Mesendoderm (in vitro differentiated cells): ENCODE measurements around the gene PAX9.

Source experiments
- DNase-seq: peaks from one replicate; pipeline ENCODE4 v3.0.0; 2013
- H2AK5ac ChIP-seq: 2 replicates; pipeline ENCODE4 v1.6.1; 2013; ENCODE audit warnings: low read length, inconsistent platforms
- H2BK120ac ChIP-seq: 2 replicates; pipeline ENCODE4 v1.6.1; 2013; ENCODE audit warnings: low read depth, mild to moderate bottlenecking, low read length, moderate library complexity, mixed read lengths
- H2BK15ac ChIP-seq: replicated peaks from 2 replicates; pipeline ENCODE4 v1.6.1; 2013; ENCODE audit warnings: low read depth, mild to moderate bottlenecking, moderate library complexity
- H2BK5ac ChIP-seq: 2 replicates; pipeline ENCODE4 v1.6.1; 2013; ENCODE audit warnings: low read length, inconsistent platforms
- H3K18ac ChIP-seq: 2 replicates; pipeline ENCODE4 v1.6.1; 2013; ENCODE audit warnings: mild to moderate bottlenecking, low read length, mixed read lengths
- H3K23ac ChIP-seq: one replicate; pipeline ENCODE4 v1.6.1; 2013; ENCODE audit warnings: low read length
- H3K27ac ChIP-seq: 2 replicates; pipeline ENCODE4 v1.5.1; 2013; ENCODE audit warnings: low read depth, mild to moderate bottlenecking, inconsistent platforms, low read length, moderate library complexity
- H3K27me3 ChIP-seq: 2 replicates; pipeline ENCODE4 v1.6.1; 2013; ENCODE audit warnings: low read length, control low read depth, mild to moderate bottlenecking, inconsistent platforms; ENCODE audit not compliant: insufficient read depth, poor library complexity
- H3K36me3 ChIP-seq: 2 replicates; pipeline ENCODE4 v1.6.1; 2013; ENCODE audit warnings: low read length, inconsistent platforms; ENCODE audit not compliant: control insufficient read depth, insufficient read depth
- H3K4ac ChIP-seq: one replicate; pipeline ENCODE4 v1.6.1; 2013; ENCODE audit warnings: low read depth, mild to moderate bottlenecking, low read length, moderate library complexity
- H3K4me1 ChIP-seq: 2 replicates; pipeline ENCODE4 v1.6.1; 2013; ENCODE audit warnings: low read depth, low read length, inconsistent platforms; ENCODE audit not compliant: control insufficient read depth
- H3K4me2 ChIP-seq: 2 replicates; pipeline ENCODE4 v1.6.1; 2013; ENCODE audit warnings: low read length
- H3K4me3 ChIP-seq: 2 replicates; pipeline ENCODE4 v1.5.1; 2013; ENCODE audit warnings: mild to moderate bottlenecking, low read length
- H3K56ac ChIP-seq: one replicate; pipeline ENCODE4 v1.6.1; 2013; ENCODE audit warnings: low read length
- H3K79me1 ChIP-seq: 2 replicates; pipeline ENCODE4 v1.6.1; 2013; ENCODE audit warnings: low read length, inconsistent platforms
- H3K79me2 ChIP-seq: 2 replicates; pipeline ENCODE4 v1.6.1; 2013; ENCODE audit warnings: mild to moderate bottlenecking, low read length; ENCODE audit not compliant: control insufficient read depth, insufficient read depth
- H3K9ac ChIP-seq: 2 replicates; pipeline ENCODE4 v1.6.1; 2013; ENCODE audit warnings: low read length, inconsistent platforms
- H4K5ac ChIP-seq: one replicate; pipeline ENCODE4 v1.6.1; 2013; ENCODE audit warnings: low read length
- H4K8ac ChIP-seq: one replicate; pipeline ENCODE4 v1.6.1; 2013; ENCODE audit warnings: low read depth, mild to moderate bottlenecking, control low read depth, low read length, moderate library complexity
- WGBS: extraction: QIAGEN DNeasy Blood & Tissue Kit; methylation state at CpG from one replicate; pipeline ENCODE4 v1.1.7; 2013; ENCODE audit warnings: low lambda C conversion rate, missing lambda C conversion rate; ENCODE audit not compliant: insufficient coverage; ENCODE audit errors: extremely low coverage; 5-methylcytosine and 5-hydroxymethylcytosine counted together

PAX9 gene

DNA sequence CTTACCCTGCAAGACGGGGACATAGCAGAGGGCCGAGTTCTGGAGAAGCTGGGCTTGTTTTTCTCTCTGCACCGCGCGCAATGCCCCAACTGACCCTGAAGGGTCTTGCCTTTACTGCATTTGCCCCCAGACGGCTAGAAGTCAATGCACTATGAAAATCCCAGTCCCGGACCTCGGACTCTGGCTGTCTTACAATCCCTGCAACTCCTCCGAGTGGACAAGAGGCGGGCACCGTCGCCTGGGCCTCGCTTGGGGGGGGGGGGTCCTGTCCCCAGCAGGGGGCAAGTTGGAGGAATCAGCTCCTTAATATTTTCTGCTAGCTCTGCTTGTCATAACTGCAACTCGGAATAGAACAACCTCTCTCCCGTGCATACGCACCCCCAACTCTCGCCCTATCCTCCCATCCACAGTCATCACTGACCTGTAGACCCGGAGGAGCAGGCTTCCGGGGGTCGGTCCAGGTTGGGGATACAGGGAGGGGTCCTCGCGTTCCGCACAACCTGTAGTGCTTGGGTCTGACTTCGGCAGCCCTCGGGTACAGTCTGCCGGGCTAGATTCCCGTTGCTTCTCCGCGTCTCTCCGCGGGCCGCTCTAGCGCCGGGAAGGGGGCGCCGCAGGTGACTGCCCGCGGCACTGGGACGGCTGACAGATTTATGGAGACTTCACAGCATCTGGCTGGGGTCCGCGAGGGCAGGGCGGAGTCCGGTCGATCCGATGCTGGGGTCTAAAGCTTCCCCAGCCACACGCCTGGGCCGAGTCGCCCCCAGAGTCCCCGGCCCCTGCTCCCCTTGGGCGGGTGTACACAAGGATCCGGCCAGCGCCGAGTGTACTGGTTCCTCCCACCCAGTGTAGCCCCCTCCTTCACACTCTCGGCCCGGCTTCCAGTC lies 3.3 kb upstream of the PAX9 start:
- no peak overlapping the region for H3K4me3 ChIP-seq
- WGBS = no CpG with 5 or more reads among the region's 55 CpGs
- H3K18ac ChIP-seq = no peak overlapping the region

DNA sequence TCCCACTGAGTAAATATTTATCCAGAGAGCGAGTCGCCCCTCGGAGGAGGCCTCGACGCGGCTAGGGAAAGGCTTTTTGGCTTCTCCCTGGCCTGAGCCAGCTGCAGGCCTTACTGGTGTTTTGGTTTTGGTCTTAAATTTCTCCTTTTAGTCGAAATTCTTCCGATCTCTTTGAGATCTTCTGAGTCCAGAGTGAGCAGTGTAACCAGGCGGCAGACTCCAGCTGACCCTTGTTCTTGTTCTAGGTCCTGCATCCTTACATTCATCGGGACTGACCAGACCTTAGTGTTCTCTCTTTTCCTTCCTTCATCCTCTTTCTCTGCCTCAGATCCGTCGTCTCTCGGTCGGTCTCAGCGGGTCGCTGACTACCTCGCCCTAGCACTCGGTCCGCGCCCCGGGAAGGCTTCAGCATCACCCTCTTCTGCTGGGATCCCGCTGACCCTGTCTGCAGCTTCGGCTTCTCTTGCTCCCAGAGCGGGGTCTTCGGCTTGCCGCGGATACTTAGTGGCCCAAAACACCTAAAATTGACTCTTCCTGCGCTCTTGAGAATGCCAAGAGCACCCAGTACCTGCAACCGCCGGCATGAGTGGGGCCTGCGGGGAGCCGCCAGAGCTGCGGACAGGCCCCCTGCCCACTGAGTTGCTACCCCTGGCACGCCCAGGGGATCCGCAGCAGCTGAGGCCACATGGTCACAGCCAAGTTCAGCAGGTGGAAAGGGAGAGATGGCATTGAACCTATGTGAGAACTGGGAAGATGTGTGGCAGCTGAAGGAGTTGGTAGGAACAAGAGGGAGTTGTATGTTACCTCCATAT lies 2.4 kb upstream of the PAX9 start:
- Histone ChIP-seq H2BK5ac (no peak overlapping the region), H4K5ac (no peak overlapping the region), H3K79me2 (no peaks in the 10 kb centered on the region), H3K4ac (no peak overlapping the region), H3K4me2 (no peak overlapping the region), H3K36me3 (no peaks in the 10 kb centered on the region), H2AK5ac (no peak overlapping the region), H4K8ac (no peak overlapping the region), H3K4me3 (no peak overlapping the region), H3K9ac (no peak overlapping the region), H3K18ac (no peak overlapping the region), H3K79me1 (no peaks in the 10 kb centered on the region), H2BK15ac (no peak overlapping the region), H3K4me1 (peaks cover 2% of the 10 kb centered on the region), H3K27me3 (peaks cover 79% of the 10 kb centered on the region), H3K23ac (no peak overlapping the region), H3K27ac (no peak overlapping the region), H2BK120ac (no peak overlapping the region), H3K56ac (no peak overlapping the region)
- no peak for DNase-seq
- no CpG with 5 or more reads among the region's 35 CpGs for WGBS

More for the DNA sequence above, 3.3 kb upstream of the PAX9 start:
- Histone ChIP-seq H2BK5ac (no peak overlapping the region), H2BK120ac (no peak overlapping the region), H3K79me2 (no peaks in the 10 kb centered on the region), H4K5ac (no peak overlapping the region), H3K23ac (no peak overlapping the region), H3K36me3 (no peaks in the 10 kb centered on the region), H3K27ac (no peak overlapping the region), H3K27me3 (peaks cover 79% of the 10 kb centered on the region), H2AK5ac (no peak overlapping the region), H3K4ac (no peak overlapping the region), H3K4me1 (peaks cover 2% of the 10 kb centered on the region), H2BK15ac (no peak overlapping the region), H4K8ac (no peak overlapping the region), H3K4me2 (no peak overlapping the region), H3K79me1 (no peaks in the 10 kb centered on the region), H3K9ac (no peak overlapping the region), H3K56ac (no peak overlapping the region)
- no peak for DNase-seq

DNA sequence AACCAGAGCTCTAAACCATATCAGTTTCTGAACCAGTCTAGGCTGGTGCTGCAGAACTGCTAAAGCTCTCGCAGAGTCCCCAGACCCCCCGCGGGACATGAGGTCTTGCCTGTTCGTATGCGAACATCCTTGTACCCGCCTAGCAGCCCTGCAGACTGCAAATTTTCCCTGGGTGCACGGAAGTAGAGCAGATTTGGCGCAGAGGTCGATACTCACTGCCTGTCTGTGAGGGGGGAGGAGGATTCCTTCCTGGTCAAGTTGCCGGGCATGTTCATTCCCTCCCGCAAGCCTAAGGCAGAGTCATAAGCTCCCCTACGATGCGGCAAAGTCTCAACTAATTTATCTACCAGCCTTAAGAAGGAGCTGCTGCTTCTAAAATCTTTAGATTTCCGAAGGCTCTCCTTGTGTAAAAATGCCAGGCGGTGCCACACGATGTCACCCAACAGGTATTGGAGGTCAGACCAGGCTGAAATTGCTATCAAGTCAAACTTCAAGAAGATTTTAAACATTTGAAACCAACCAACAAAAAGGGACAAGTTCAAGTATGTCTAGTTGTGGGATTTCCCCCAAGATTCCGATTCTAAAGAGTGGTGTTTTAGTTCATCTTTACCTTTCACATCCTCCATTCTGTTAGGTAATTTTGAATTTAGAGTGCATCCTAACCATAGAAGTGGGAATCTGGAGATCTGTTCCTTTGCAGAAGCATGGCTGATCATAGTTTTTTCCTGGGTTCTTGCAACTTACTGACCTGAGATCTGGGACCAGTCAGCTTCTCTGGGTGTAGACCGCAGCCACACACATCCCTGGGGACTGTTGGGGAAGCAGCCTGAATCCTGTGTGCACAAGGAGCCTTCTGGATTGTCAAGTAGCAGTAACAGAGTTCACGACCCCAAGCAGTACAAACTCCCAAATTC lies 1.6 kb upstream of the PAX9 start:
- H4K5ac ChIP-seq = no peak overlapping the region
- no peak overlapping the region for H3K4ac ChIP-seq
- no peak overlapping the region for H3K27ac ChIP-seq
- no peak overlapping the region for H4K8ac ChIP-seq
- H3K4me1 ChIP-seq = peaks cover 2% of the 10 kb centered on the region
- no peak overlapping the region for H2BK15ac ChIP-seq
- H2AK5ac ChIP-seq = no peak overlapping the region
- no peak overlapping the region for H3K4me3 ChIP-seq
- H3K9ac ChIP-seq = no peak overlapping the region
- H3K79me1 ChIP-seq = no peaks in the 10 kb centered on the region
- H3K27me3 ChIP-seq = peaks cover 76% of the 10 kb centered on the region
- no CpG with 5 or more reads among the region's 19 CpGs for WGBS
- no peak overlapping the region for H3K18ac ChIP-seq
- H2BK120ac ChIP-seq = no peak overlapping the region
- H3K4me2 ChIP-seq = no peak overlapping the region
- no peak overlapping the region for H3K56ac ChIP-seq
- no peak overlapping the region for H3K23ac ChIP-seq
- H2BK5ac ChIP-seq = no peak overlapping the region
- H3K79me2 ChIP-seq = no peaks in the 10 kb centered on the region
- H3K36me3 ChIP-seq = no peaks in the 10 kb centered on the region
- DNase-seq = no peak

DNA sequence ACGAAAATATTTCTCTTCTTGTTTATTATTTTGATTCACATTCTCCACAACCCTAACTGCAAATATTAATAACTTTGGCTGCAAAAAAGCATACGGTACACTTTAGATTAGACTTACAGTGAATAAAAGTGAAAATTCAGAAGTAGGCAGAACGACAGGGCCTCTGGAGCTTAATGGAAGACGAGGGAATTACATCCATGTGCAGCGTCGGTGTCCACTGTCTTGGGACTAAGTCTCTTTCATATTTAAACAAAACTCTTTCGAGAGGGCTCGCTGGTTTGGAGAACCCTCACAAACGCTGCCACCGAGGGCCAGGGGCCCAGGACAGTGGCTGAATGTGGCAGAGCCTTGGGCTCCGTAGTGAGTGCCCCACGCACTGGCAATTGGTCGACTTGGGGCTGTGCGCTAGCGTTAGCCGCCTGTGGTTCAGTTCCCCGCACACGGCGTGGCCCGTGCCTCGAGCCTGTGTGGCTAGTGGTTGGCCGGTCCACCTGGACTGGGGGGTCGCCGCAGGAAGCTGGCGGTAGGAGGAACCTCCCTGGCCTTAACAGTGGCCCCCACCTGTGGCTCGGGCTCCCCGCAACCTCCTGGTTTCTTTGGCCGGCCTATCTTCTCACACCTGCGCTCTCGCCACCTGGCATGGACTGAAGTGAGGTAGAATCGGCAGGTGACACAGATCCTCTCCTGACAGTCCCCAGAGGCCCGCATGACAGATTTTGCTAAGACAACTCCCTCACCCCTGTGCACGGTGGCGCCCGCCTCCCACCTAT lies 739 bp upstream of the PAX9 start:
- no CpG with 5 or more reads among the region's 35 CpGs for WGBS
- H3K36me3 ChIP-seq = no peaks in the 10 kb centered on the region
- no peak overlapping the region for H2BK15ac ChIP-seq
- no peak overlapping the region for H4K8ac ChIP-seq
- no peak overlapping the region for H3K56ac ChIP-seq
- no peak overlapping the region for H3K4ac ChIP-seq
- peak overlapping the region; percentile 64 for H3K4me2 ChIP-seq
- no peak overlapping the region for H2AK5ac ChIP-seq
- H3K4me1 ChIP-seq = peaks cover 2% of the 10 kb centered on the region
- no peak overlapping the region for H3K9ac ChIP-seq
- no peak overlapping the region for H3K23ac ChIP-seq
- H2BK5ac ChIP-seq = no peak overlapping the region
- H4K5ac ChIP-seq = no peak overlapping the region
- H3K18ac ChIP-seq = no peak overlapping the region
- H3K4me3 ChIP-seq = no peak overlapping the region
- DNase-seq = no peak
- peaks cover 75% of the 10 kb centered on the region for H3K27me3 ChIP-seq
- H3K79me2 ChIP-seq = no peaks in the 10 kb centered on the region
- no peak overlapping the region for H3K27ac ChIP-seq
- no peaks in the 10 kb centered on the region for H3K79me1 ChIP-seq
- H2BK120ac ChIP-seq = no peak overlapping the region

DNA sequence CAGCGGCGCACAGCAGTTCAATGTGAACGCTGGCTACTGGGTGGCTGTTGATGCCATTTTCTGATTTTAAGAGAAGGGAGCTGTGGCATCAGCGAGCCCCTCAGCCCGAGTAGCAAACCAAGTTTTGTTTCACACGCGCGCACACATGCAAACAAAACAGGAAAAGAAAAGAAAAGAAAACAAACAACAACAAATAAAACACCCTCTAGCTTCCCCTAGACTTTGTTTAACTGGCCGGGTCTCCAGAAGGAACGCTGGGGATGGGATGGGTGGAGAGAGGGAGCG lies 540 bp downstream of the PAX9 start:
- no peak overlapping the region for H2BK15ac ChIP-seq
- H3K79me2 ChIP-seq = no peaks in the 10 kb centered on the region
- peaks cover 72% of the 10 kb centered on the region for H3K27me3 ChIP-seq
- no peak overlapping the region for H2BK120ac ChIP-seq
- no peak overlapping the region for H2BK5ac ChIP-seq
- H3K56ac ChIP-seq = peak overlapping the region; percentile 35
- H4K5ac ChIP-seq = no peak overlapping the region
- no peak overlapping the region for H4K8ac ChIP-seq
- no peak overlapping the region for H3K18ac ChIP-seq
- peaks cover 2% of the 10 kb centered on the region for H3K4me1 ChIP-seq
- no peak for DNase-seq
- H3K4ac ChIP-seq = no peak overlapping the region
- no peaks in the 10 kb centered on the region for H3K79me1 ChIP-seq
- no peak overlapping the region for H2AK5ac ChIP-seq
- H3K9ac ChIP-seq = peak overlapping the region; percentile 53
- peak overlapping the region; percentile 89 for H3K4me2 ChIP-seq
- peak overlapping the region; percentile 34 for H3K4me3 ChIP-seq
- no peaks in the 10 kb centered on the region for H3K36me3 ChIP-seq
- no peak overlapping the region for H3K27ac ChIP-seq
- H3K23ac ChIP-seq = no peak overlapping the region
- no CpG with 5 or more reads among the region's 11 CpGs for WGBS
